ENCODE results near the gene FTH1. TPM values are rescaled to one million over a fixed set of nuclear protein-coding genes. Genes with fewer than 3 reads are reported as not detected.
A peak's percentile ranks its signal among the peaks of the same experiment; 100 is the strongest.
"Not testable (repeated sequence)": the region's sequence is repeated elsewhere in the genome, so short reads cannot be mapped to it uniquely, and the experiment has no call there.

FTH1 gene
- total RNA-seq, 2 experiments from 2014 or later = 2,313 to 2,400 TPM

DNA sequence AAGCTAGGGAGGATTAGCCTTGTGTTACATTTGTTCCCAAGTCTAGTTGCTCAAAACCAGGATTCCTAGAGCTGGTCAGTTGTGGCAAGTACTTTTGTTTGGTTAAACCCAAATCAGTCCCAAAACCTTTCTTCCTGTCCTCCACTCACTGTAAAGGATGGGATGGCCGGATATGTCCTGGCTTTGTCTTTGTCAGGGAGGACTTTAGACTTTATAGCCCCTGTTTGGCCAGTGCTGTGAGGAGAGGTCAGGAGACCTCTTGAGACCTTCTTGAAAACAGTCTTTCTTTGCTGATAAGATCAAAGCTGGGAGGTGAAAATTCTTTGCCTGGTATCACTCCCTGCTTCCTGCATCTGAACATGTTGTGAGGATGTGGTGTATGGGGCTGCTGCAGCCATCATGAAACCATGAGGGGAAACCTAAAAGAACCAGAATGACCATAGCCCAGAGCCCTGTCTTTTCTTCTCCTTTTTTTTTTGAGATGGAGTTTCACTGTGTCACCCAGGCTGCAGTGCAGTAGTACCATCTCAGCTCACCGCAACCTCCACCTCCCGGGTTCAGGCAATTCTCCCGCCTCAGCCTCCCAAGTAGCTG is 43.6 kb upstream of the FTH1 start:
- Histone ChIP-seq H3K9me3 (ENCODE audit: control insufficient read depth in 1 of 2, insufficient read depth in 1 of 2, low read length in 2 of 2) (no peaks in the 10 kb centered on the region), H3K36me3 (ENCODE audit: insufficient read depth, low read length) (no peaks in the 10 kb centered on the region), H3K4me3 (ENCODE audit: low read length) (no peak overlapping the region), H3K27ac (ENCODE audit: low read depth in 1 of 2, low read length in 2 of 2) (no peak overlapping the region), H3K27me3 (ENCODE audit: control insufficient read depth in 1 of 2, insufficient read depth in 2 of 2, low read length in 2 of 2) (no peaks in the 10 kb centered on the region), H3K4me1 (ENCODE audit: insufficient read depth, low read length) (no peaks in the 10 kb centered on the region)
- Mint-ChIP-seq H3K36me3 (ENCODE audit: low read depth) (no peaks in the 10 kb centered on the region), H3K9me3 (no peaks in the 10 kb centered on the region), H3K4me1 (ENCODE audit: low read depth) (no peaks in the 10 kb centered on the region), H3K4me3 (no peak overlapping the region), H3K27ac (no peak overlapping the region), H3K27me3 (peaks cover 3% of the 10 kb centered on the region)
- DNase-seq = no peak
- CTCF ChIA-PET = interaction anchor here (1.2 kb wide), 1 partner anchor 71 kb away, joined by 3 read pairs; no protein-coding TSS in a partner anchor
- ATAC-seq (ENCODE audit: poor library complexity) = no peak
- intact Hi-C loops (cut with DNase I, micrococcal nuclease) = no loop called here
- POLR2A ChIA-PET = interaction anchor here (0.7 to 2.0 kb wide), 2 partner anchors 18 to 43 kb away, joined by 4 to 5 read pairs; partner anchors contain the start of gene FTH1
- TF ChIP-seq, protein P1, sequence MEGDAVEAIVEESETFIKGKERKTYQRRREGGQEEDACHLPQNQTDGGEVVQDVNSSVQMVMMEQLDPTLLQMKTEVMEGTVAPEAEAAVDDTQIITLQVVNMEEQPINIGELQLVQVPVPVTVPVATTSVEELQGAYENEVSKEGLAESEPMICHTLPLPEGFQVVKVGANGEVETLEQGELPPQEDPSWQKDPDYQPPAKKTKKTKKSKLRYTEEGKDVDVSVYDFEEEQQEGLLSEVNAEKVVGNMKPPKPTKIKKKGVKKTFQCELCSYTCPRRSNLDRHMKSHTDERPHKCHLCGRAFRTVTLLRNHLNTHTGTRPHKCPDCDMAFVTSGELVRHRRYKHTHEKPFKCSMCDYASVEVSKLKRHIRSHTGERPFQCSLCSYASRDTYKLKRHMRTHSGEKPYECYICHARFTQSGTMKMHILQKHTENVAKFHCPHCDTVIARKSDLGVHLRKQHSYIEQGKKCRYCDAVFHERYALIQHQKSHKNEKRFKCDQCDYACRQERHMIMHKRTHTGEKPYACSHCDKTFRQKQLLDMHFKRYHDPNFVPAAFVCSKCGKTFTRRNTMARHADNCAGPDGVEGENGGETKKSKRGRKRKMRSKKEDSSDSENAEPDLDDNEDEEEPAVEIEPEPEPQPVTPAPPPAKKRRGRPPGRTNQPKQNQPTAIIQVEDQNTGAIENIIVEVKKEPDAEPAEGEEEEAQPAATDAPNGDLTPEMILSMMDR (IDR thresholded peaks at IDR 0.05) = no peak

DNA sequence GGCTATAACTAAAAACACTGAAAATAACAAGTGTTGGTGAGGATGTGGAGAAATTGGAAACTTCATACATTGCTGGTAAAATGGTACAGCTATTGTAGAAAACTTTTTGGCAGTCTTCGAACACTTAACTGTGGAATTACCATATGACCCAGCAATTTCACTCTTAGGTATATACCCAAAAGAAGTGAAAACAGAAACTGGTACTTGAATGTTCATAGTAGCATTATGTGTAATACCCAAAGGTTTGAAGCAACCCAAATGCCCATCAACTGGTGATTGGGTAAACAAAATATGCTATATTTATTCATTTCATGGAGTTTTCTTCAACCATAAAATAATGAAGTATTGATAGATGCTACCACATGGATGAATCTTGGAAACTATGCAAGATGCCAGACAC is 40.8 kb upstream of the FTH1 start:
- H3K4me1 Mint-ChIP-seq (ENCODE audit: low read depth) = no peaks in the 10 kb centered on the region
- TF ChIP-seq, protein P1 (IDR thresholded peaks at IDR 0.05) = no peak
- no peak for DNase-seq
- Histone ChIP-seq H3K27ac (ENCODE audit: low read depth in 1 of 2, low read length in 2 of 2) (no peak overlapping the region), H3K27me3 (ENCODE audit: control insufficient read depth in 1 of 2, insufficient read depth in 2 of 2, low read length in 2 of 2) (no peaks in the 10 kb centered on the region), H3K9me3 (ENCODE audit: control insufficient read depth in 1 of 2, insufficient read depth in 1 of 2, low read length in 2 of 2) (no peaks in the 10 kb centered on the region), H3K4me3 (ENCODE audit: low read length) (no peak overlapping the region), H3K4me1 (ENCODE audit: insufficient read depth, low read length) (no peaks in the 10 kb centered on the region), H3K36me3 (ENCODE audit: insufficient read depth, low read length) (no peaks in the 10 kb centered on the region)
- no peak overlapping the region for H3K4me3 Mint-ChIP-seq
- H3K27me3 Mint-ChIP-seq = peaks cover 3% of the 10 kb centered on the region
- ChIA-PET POLR2A (no interaction called here), CTCF (interaction anchor here (0.7 kb wide), 1 partner anchor 10 kb away, joined by 3 read pairs; no protein-coding TSS in a partner anchor)
- ATAC-seq (ENCODE audit: poor library complexity) = no peak
- no peak overlapping the region for H3K27ac Mint-ChIP-seq
- intact Hi-C loops (cut with DNase I, micrococcal nuclease) = no loop called here
- no peaks in the 10 kb centered on the region for H3K9me3 Mint-ChIP-seq
- H3K36me3 Mint-ChIP-seq (ENCODE audit: low read depth) = no peaks in the 10 kb centered on the region

DNA sequence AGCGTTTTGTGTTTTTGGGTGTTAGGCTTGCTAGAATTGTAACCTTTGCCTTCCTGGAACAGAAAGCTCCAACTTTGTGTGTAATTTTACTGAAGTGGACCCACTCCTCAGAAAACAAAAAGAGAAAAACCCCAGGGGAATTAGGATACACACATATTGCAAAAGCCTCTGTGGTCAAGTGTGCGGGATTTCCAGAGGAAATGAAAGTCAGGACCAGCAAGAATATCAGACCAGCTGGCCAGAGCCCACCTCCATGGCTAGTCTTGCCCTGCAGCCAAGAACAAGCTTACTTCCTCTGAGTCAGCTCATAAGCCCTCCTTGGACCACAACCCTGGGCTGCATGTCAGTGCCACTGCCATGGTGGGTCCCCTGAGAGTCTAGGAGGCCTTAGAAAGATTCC is 37.0 kb upstream of the FTH1 start:
- ChIA-PET CTCF (no interaction called here), POLR2A (no interaction called here)
- H3K4me3 ChIP-seq (ENCODE audit: low read length) = no peak overlapping the region
- no peak for ATAC-seq (ENCODE audit: poor library complexity)
- H3K27ac Mint-ChIP-seq = no peak overlapping the region
- peaks cover 10% of the 10 kb centered on the region for H3K36me3 Mint-ChIP-seq (ENCODE audit: low read depth)
- TF ChIP-seq, protein P1 (IDR thresholded peaks at IDR 0.05) = no peak
- H3K36me3 ChIP-seq (ENCODE audit: insufficient read depth, low read length) = no peaks in the 10 kb centered on the region
- H3K27me3 ChIP-seq (ENCODE audit: control insufficient read depth in 1 of 2, insufficient read depth in 2 of 2, low read length in 2 of 2) = no peaks in the 10 kb centered on the region
- H3K9me3 ChIP-seq (ENCODE audit: control insufficient read depth in 1 of 2, insufficient read depth in 1 of 2, low read length in 2 of 2) = peaks cover 2 to 15% of the 10 kb centered on the region in 2 experiments
- peaks cover 2% of the 10 kb centered on the region for H3K9me3 Mint-ChIP-seq
- H3K27ac ChIP-seq (ENCODE audit: low read depth in 1 of 2, low read length in 2 of 2) = no peak overlapping the region
- H3K4me3 Mint-ChIP-seq = no peak overlapping the region
- H3K4me1 ChIP-seq (ENCODE audit: insufficient read depth, low read length) = no peaks in the 10 kb centered on the region
- DNase-seq = peak in 2 of 14 experiments; percentile 57 to 67
- peaks cover 3% of the 10 kb centered on the region for H3K27me3 Mint-ChIP-seq
- no peaks in the 10 kb centered on the region for H3K4me1 Mint-ChIP-seq (ENCODE audit: low read depth)
- intact Hi-C loops (cut with DNase I, micrococcal nuclease) = no loop called here

DNA sequence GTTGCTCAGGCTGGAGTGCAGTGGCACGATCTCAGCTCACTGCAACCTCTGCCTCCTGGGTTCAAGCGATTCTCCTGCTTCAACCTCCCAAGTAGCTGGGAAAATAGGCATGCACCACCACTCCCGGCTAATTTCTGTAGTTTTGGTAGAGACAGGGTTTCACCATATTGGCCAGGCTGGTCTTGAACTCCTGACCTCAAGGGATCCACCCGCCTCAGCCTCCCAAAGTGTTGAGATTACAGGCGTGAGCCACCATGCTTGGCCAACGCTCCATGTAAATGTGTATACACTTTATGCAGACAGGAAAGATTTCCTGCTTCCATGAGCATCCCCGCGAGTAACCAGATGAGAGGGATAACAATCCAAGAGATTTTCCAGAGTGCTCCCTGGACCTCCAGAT is 34.8 kb upstream of the FTH1 start:
- H3K27me3 Mint-ChIP-seq; DNase-seq; H3K4me3 Mint-ChIP-seq; intact Hi-C loops (cut with DNase I, micrococcal nuclease); H3K4me3 ChIP-seq (ENCODE audit: low read length); H3K27me3 ChIP-seq (ENCODE audit: control insufficient read depth in 1 of 2, insufficient read depth in 2 of 2, low read length in 2 of 2); H3K36me3 ChIP-seq (ENCODE audit: insufficient read depth, low read length); H3K9me3 Mint-ChIP-seq; ATAC-seq (ENCODE audit: poor library complexity); H3K27ac ChIP-seq (ENCODE audit: low read depth in 1 of 2, low read length in 2 of 2); CTCF ChIA-PET; H3K4me1 ChIP-seq (ENCODE audit: insufficient read depth, low read length); H3K27ac Mint-ChIP-seq; POLR2A ChIA-PET; H3K4me1 Mint-ChIP-seq (ENCODE audit: low read depth): not testable (repeated sequence)
- peaks cover 8 to 24% of the 10 kb centered on the region in 2 experiments for H3K9me3 ChIP-seq (ENCODE audit: control insufficient read depth in 1 of 2, insufficient read depth in 1 of 2, low read length in 2 of 2)
- H3K36me3 Mint-ChIP-seq (ENCODE audit: low read depth) = peaks cover 23% of the 10 kb centered on the region
